Measurements from ENCODE around the gene EFR3B.

The EFR3B gene

GRCh38 chr2:25194576-25195122 is 152.8 kb downstream of the EFR3B start:
- no peak for DNase-seq

GRCh38 chr2:25197336-25198208 is 155.7 kb downstream of the EFR3B start:
- DNase-seq = no peak

GRCh38 chr2:25198209-25198525 is 156.3 kb downstream of the EFR3B start:
- no peak for DNase-seq

- DNase-seq = no peak
Measured at GRCh38 chr2:25198576-25198975, 156.7 kb downstream of the EFR3B start.

GRCh38 chr2:25201265-25201664 is 159.4 kb downstream of the EFR3B start:
- DNase-seq = no peak

GRCh38 chr2:25201794-25202193 is 159.9 kb downstream of the EFR3B start:
- DNase-seq = no peak

GRCh38 chr2:25202275-25202674 is 160.4 kb downstream of the EFR3B start:
- DNase-seq = no peak

- no peak for DNase-seq
Measured at GRCh38 chr2:25204190-25204838, 162.4 kb downstream of the EFR3B start.

GRCh38 chr2:25207078-25207545 is 165.2 kb downstream of the EFR3B start:
- no peak for DNase-seq

Measured in stimulated activated naive CD4-positive, alpha-beta T cell treated with Interleukin-2 at 50 U/mL for 16 hours (primary cell).